IPS DF 19.7 (cell line): ENCODE results near the gene LMO3.
"Not testable (repeated sequence)": the region's sequence is repeated elsewhere in the genome, so short reads cannot be mapped to it uniquely, and the experiment has no call there.

Experiments
- DNase-seq: peaks from one replicate; pipeline ENCODE4 v3.0.0-alpha.2; 2013; ENCODE audit warnings: low read depth, low spot score

LMO3 gene

DNA sequence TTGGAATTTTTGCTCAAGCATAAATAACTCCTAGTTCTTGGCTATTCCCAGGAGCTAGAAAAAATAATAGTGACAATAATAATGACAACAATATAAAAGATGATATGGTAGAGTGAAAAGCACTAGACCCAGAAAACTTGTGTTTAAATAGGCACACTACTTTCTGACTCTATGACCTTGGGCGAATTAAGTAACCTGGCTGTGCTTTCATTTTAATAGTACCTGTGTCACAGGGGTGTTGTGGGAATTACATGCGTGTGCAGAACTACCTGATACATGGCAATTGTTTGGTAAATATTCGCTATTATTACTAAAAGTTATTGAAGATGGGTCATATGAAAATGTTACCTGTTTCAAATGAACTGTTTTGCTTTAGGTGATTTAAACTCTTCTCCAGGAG lies 60.1 kb downstream of the LMO3 start:
- no peak for DNase-seq

- DNase-seq, result no peak
These were observed 63.4 kb downstream of the LMO3 start for GRCh38 chr12:16542586-16542985.

DNA sequence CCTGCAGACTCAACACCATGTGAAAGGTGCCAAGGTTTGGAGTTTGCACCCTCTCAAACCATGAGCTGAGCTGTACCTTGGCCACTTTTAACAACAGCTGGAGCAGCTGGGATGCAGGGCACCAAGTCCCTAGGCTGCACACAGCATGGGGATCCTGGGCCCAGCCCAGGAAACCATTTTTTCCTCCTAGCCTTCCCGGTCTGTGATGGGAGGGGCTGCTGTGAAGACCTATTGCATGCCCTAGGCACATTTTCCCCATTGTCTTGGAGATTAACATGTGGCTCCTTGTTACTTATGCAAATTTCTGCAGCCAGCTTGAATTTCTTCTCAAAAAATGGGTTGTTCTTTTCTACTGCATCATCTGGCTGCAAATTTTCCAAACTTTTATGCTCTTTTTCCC lies 68.3 kb downstream of the LMO3 start:
- DNase-seq, result not testable (repeated sequence)

DNA sequence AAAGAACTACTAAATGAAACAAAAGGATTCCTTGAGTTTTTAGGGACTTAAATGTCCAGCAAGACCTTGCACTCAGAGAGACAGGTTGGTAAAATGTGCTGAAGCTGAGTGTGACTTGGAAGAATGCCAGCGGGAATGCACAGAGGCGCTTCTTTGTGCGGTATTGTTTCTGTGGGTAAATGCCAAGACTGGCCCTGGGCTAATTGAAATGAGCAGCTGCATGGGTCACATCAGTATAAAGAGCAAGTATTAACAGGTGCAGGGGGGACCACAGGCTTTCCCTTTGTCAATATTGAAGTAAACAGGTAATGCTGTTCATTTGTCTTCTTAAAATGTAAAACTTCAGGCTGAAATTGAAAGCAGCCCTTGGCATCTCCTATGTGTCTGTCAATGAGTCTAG lies 74.3 kb downstream of the LMO3 start:
- DNase-seq, result no peak

- no peak for DNase-seq
These were observed 75.6 kb downstream of the LMO3 start for GRCh38 chr12:16530268-16530850.

- no peak for DNase-seq
These were observed 79.3 kb downstream of the LMO3 start for GRCh38 chr12:16526693-16527092.

DNA sequence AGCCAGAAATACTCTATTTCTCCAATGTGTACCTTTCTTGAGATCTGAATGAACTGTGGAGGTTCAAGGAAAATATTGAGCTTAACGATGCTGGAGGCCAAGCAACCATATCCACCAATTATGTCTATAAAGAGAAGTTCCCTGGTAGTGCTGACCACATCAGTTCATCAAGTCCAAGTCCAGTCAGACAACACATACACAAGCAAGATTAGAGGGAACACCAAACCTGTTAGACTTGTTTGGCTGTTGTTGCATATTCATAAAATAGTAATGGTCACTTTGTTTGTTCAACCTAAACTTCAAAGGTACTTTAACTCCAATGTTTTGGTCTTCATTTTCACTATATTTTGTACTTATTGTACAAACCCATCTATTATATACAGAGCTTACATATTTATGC lies 81.6 kb downstream of the LMO3 start:
- DNase-seq, result no peak

DNA sequence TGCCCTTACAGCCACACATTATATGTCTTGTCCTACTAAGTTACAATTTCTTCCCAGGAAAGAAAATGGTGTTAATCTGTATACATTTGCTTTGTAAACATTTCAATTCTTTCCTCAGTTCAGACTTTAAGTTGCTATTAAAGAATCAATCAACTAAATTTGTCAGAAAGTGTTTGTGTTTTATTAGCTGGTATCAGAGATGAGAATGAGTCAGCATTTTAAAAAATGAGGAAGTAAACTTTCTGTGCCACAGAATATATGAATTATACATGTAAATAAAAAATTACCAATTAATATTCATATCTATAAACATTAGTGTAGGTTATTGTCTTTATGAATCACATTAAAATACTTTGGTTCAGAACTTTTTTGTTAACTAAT lies 82.0 kb downstream of the LMO3 start:
- no peak for DNase-seq

DNA sequence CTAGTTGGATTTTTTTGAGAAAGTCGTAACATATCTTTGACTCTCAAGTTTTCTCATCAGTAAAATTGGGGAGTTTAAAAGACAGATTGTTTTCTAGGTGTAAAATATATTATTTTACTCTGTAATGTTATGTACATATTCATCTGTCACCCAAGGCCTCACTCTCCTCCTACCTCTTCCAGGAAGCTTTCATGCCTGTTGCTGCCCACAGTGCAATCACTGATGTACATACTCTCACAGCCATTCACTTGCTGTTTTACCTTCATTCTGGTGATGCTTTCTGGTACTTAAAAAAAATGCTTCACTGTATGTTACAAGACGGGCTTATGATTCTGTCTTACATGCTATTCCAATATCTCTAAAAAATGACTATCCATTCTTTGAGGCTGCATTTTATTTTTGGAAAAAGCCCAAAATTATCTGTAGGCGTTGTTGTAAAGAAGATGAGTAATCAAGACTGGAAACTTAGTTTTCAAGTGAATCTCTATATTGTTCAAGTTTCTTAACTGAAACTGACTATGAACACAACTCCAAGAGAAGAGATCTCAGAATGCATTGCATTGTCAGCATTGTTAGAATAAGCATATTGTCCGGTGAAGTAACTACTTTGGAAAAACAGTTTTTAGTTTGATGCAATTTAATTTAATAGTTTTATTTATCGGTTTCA lies 82.5 kb downstream of the LMO3 start:
- DNase-seq, result no peak

- DNase-seq, result no peak
These were observed 85.6 kb downstream of the LMO3 start for GRCh38 chr12:16520328-16520727.

- DNase-seq, result no peak
These were observed 90.3 kb downstream of the LMO3 start for GRCh38 chr12:16515666-16516065.

- no peak for DNase-seq
These were observed 92.7 kb downstream of the LMO3 start for GRCh38 chr12:16513231-16513630.

- no peak for DNase-seq
These were observed 96.6 kb downstream of the LMO3 start for GRCh38 chr12:16509411-16509810.

GRCh38 chr12:16506394-16506793 lies 99.6 kb downstream of the LMO3 start:
- DNase-seq, result no peak

GRCh38 chr12:16504200-16504599 lies 101.8 kb downstream of the LMO3 start:
- DNase-seq, result no peak

- DNase-seq, result no peak
These were observed 106.4 kb downstream of the LMO3 start for GRCh38 chr12:16499611-16500010.
